Measurements from ENCODE around the gene KANSL1. TPM values are rescaled to one million over a fixed set of nuclear protein-coding genes. Genes with fewer than 3 reads are reported as not detected.

Gene KANSL1
- total and polyA plus RNA-seq, 2 experiments from 2014 or later = 49.0 to 206 TPM

GRCh38 chr17:46042246-46042645 is 151.0 kb downstream of the KANSL1 start:
- Histone ChIP-seq H3F3A (replicated peaks; ENCODE audit: low read depth) (peaks cover 8% of the 10 kb centered on the region; the same call in 1 of the 2 replicates), H2AFZ (no peak overlapping the region), H3K9me2 (ENCODE audit: insufficient read depth) (no peaks in the 10 kb centered on the region), H3K4me3 (no peak overlapping the region), H3K79me2 (replicated peaks; ENCODE audit: insufficient read depth) (peaks cover 18% of the 10 kb centered on the region), H3K4me2 (no peak overlapping the region), H4K20me1 (replicated peaks; ENCODE audit: insufficient read depth) (peaks cover 14% of the 10 kb centered on the region), H3K27ac (ENCODE audit: low read depth) (no peak overlapping the region), H3K36me3 (ENCODE audit: insufficient read depth) (peaks cover 52% of the 10 kb centered on the region), H3K27me3 (ENCODE audit: insufficient read depth) (no peaks in the 10 kb centered on the region), H3K4me1 (ENCODE audit: insufficient read depth) (no peaks in the 10 kb centered on the region)
- ATAC-seq (no peak), DNase-seq (ENCODE audit: low spot score) (no peak)
- no peak overlapping the region for H3K27ac Mint-ChIP-seq
- peaks cover 18% of the 10 kb centered on the region for H3K4me1 Mint-ChIP-seq
- H3K27me3 Mint-ChIP-seq (ENCODE audit: insufficient read depth, low read depth, poor library complexity) = peaks cover 3% of the 10 kb centered on the region
- H3K36me3 Mint-ChIP-seq (ENCODE audit: low read depth) = peaks cover 77% of the 10 kb centered on the region
- TF ChIP-seq EZH2 (IDR thresholded peaks at IDR 0.05; ENCODE audit: low read depth, unreplicated experiment) (no peak), POLR2AphosphoS5 (IDR thresholded peaks at IDR 0.05; ENCODE audit: low read depth) (no peak)
- no peaks in the 10 kb centered on the region for H3K9me3 Mint-ChIP-seq
- H3K4me3 Mint-ChIP-seq = no peak overlapping the region

- peaks cover 61% of the 10 kb centered on the region for H3K36me3 ChIP-seq (ENCODE audit: insufficient read depth)
- H3F3A ChIP-seq (replicated peaks; ENCODE audit: low read depth) = 0 out of 2 replicates have a peak, but pooled peaks cover 5% of the 10 kb centered on the region
- H3K27me3 Mint-ChIP-seq (ENCODE audit: insufficient read depth, low read depth, poor library complexity) = peaks cover 2% of the 10 kb centered on the region
- ATAC-seq (no peak), DNase-seq (ENCODE audit: low spot score) (no peak)
- no peaks in the 10 kb centered on the region for H3K9me2 ChIP-seq (ENCODE audit: insufficient read depth)
- no peak overlapping the region for H3K4me2 ChIP-seq
- H2AFZ ChIP-seq = no peak overlapping the region
- H3K4me3 ChIP-seq = no peak overlapping the region
- H3K4me1 ChIP-seq (ENCODE audit: insufficient read depth) = no peaks in the 10 kb centered on the region
- H3K36me3 Mint-ChIP-seq (ENCODE audit: low read depth) = peaks cover 85% of the 10 kb centered on the region
- H3K4me1 Mint-ChIP-seq = peaks cover 8% of the 10 kb centered on the region
- no peak for TF ChIP-seq ZNF462 (CRISPR knock-in tag; IDR thresholded peaks at IDR 0.05)
- no peak for TF ChIP-seq REST (IDR thresholded peaks at IDR 0.05; ENCODE audit: unreplicated experiment)
- TF ChIP-seq POLR2AphosphoS5 (IDR thresholded peaks at IDR 0.05; ENCODE audit: low read depth) = no peak
- no peak for TF ChIP-seq STAT1 (IDR thresholded peaks at IDR 0.05; ENCODE audit: unreplicated experiment)
- no peak for TF ChIP-seq ZNF331 (CRISPR knock-in tag; IDR thresholded peaks at IDR 0.05; ENCODE audit: low read depth)
- TF ChIP-seq ZNF114 (CRISPR knock-in tag; IDR thresholded peaks at IDR 0.05) = no peak
- TF ChIP-seq ETS1 (IDR thresholded peaks at IDR 0.05) = no peak
- H3K27me3 ChIP-seq (ENCODE audit: insufficient read depth) = no peaks in the 10 kb centered on the region
- no peak overlapping the region for H3K27ac Mint-ChIP-seq
- H3K4me3 Mint-ChIP-seq = no peak overlapping the region
- peaks cover 14% of the 10 kb centered on the region for H4K20me1 ChIP-seq (replicated peaks; ENCODE audit: insufficient read depth)
- no peak overlapping the region for H3K27ac ChIP-seq (ENCODE audit: low read depth)
- peaks cover 18% of the 10 kb centered on the region for H3K79me2 ChIP-seq (replicated peaks; ENCODE audit: insufficient read depth)
- no peaks in the 10 kb centered on the region for H3K9me3 Mint-ChIP-seq
Observed at GRCh38 chr17:46039592-46040186, 153.5 kb downstream of the KANSL1 start.
